Skin epidermis (tissue), 12 donors: ENCODE data around the gene DDX39B.

ENCODE experiments used
- H3K27ac ChIP-seq, 21 experiments: fragments of 200-600 bp; sonication (generic) in 11 of 21; one replicate each; pipeline ENCODE4 v1.5.0; 2020; ENCODE audit warnings: mild to moderate bottlenecking in 3 of 21, inconsistent platforms in 2 of 21, moderate library complexity in 2 of 21
- H3K4me3 ChIP-seq, 7 experiments: fragments of 200-600 bp; sonication (generic) in 2 of 7; one replicate each; pipeline ENCODE4 v1.5.0; 2020; ENCODE audit warnings: inconsistent platforms in 2 of 7, mild to moderate bottlenecking in 2 of 7, moderate library complexity in 1 of 7

DDX39B gene

DNA sequence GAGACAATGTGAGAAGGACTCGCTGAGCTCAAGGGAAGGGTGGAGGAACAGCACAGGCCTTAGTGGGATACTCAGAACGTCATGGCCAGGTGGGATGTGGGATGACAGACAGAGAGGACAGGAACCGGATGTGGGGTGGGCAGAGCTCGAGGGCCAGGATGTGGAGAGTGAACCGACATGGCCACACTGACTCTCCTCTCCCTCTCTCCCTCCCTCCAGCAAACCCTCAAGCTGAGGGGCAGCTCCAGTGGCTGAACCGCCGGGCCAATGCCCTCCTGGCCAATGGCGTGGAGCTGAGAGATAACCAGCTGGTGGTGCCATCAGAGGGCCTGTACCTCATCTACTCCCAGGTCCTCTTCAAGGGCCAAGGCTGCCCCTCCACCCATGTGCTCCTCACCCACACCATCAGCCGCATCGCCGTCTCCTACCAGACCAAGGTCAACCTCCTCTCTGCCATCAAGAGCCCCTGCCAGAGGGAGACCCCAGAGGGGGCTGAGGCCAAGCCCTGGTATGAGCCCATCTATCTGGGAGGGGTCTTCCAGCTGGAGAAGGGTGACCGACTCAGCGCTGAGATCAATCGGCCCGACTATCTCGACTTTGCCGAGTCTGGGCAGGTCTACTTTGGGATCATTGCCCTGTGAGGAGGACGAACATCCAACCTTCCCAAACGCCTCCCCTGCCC, 35.2 kb upstream of the DDX39B start:
- Histone ChIP-seq H3K27ac (peak overlapping the region in 9 of 21 experiments; percentile 37 to 98 (median 64)), H3K4me3 (peak overlapping the region; percentile 31 to 58 (median 40))

DNA sequence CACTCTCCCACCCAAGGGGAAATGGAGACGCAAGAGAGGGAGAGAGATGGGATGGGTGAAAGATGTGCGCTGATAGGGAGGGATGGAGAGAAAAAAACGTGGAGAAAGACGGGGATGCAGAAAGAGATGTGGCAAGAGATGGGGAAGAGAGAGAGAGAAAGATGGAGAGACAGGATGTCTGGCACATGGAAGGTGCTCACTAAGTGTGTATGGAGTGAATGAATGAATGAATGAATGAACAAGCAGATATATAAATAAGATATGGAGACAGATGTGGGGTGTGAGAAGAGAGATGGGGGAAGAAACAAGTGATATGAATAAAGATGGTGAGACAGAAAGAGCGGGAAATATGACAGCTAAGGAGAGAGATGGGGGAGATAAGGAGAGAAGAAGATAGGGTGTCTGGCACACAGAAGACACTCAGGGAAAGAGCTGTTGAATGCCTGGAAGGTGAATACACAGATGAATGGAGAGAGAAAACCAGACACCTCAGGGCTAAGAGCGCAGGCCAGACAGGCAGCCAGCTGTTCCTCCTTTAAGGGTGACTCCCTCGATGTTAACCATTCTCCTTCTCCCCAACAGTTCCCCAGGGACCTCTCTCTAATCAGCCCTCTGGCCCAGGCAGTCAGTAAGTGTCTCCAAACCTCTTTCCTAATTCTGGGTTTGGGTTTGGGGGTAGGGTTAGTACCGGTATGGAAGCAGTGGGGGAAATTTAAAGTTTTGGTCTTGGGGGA, 34.3 kb upstream of the DDX39B start:
- peak overlapping the region in 18 of 21 experiments; percentile 34 to 98 (median 72) for H3K27ac ChIP-seq
- peak overlapping the region; percentile 31 to 58 (median 40) for H3K4me3 ChIP-seq

DNA sequence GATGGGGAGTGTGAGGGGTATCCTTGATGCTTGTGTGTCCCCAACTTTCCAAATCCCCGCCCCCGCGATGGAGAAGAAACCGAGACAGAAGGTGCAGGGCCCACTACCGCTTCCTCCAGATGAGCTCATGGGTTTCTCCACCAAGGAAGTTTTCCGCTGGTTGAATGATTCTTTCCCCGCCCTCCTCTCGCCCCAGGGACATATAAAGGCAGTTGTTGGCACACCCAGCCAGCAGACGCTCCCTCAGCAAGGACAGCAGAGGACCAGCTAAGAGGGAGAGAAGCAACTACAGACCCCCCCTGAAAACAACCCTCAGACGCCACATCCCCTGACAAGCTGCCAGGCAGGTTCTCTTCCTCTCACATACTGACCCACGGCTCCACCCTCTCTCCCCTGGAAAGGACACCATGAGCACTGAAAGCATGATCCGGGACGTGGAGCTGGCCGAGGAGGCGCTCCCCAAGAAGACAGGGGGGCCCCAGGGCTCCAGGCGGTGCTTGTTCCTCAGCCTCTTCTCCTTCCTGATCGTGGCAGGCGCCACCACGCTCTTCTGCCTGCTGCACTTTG, 33.6 kb upstream of the DDX39B start, which contains the start of gene TNF:
TNF (plus strand) TSS at position 231 of the 567 bp plus-strand sequence; CDS start at position 408, 177 bp downstream.
- Histone ChIP-seq H3K4me3 (peak within 1 kb of the TSS; percentile 31 to 58 (median 40)), H3K27ac (peak within 1 kb of the TSS in 19 of 21 experiments; percentile 34 to 98 (median 72))

DNA sequence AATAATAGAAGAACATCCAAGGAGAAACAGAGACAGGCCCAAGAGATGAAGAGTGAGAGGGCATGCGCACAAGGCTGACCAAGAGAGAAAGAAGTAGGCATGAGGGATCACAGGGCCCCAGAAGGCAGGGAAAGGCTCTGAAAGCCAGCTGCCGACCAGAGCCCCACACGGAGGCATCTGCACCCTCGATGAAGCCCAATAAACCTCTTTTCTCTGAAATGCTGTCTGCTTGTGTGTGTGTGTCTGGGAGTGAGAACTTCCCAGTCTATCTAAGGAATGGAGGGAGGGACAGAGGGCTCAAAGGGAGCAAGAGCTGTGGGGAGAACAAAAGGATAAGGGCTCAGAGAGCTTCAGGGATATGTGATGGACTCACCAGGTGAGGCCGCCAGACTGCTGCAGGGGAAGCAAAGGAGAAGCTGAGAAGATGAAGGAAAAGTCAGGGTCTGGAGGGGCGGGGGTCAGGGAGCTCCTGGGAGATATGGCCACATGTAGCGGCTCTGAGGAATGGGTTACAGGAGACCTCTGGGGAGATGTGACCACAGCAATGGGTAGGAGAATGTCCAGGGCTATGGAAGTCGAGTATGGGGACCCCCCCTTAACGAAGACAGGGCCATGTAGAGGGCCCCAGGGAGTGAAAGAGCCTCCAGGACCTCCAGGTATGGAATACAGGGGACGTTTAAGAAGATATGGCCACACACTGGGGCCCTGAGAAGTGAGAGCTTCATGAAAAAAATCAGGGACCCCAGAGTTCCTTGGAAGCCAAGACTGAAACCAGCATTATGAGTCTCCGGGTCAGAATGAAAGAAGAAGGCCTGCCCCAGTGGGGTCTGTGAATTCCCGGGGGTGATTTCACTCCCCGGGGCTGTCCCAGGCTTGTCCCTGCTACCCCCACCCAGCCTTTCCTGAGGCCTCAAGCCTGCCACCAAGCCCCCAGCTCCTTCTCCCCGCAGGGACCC, 32.6 kb upstream of the DDX39B start:
- H3K27ac ChIP-seq = peak overlapping the region in 16 of 21 experiments; percentile 17 to 98 (median 72)

DNA sequence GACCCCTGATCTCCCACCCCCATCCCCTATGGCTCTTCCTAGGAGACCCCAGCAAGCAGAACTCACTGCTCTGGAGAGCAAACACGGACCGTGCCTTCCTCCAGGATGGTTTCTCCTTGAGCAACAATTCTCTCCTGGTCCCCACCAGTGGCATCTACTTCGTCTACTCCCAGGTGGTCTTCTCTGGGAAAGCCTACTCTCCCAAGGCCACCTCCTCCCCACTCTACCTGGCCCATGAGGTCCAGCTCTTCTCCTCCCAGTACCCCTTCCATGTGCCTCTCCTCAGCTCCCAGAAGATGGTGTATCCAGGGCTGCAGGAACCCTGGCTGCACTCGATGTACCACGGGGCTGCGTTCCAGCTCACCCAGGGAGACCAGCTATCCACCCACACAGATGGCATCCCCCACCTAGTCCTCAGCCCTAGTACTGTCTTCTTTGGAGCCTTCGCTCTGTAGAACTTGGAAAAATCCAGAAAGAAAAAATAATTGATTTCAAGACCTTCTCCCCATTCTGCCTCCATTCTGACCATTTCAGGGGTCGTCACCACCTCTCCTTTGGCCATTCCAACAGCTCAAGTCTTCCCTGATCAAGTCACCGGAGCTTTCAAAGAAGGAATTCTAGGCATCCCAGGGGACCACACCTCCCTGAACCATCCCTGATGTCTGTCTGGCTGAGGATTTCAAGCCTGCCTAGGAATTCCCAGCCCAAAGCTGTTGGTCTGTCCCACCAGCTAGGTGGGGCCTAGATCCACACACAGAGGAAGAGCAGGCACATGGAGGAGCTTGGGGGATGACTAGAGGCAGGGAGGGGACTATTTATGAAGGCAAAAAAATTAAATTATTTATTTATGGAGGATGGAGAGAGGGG, 31.7 kb upstream of the DDX39B start:
- Histone ChIP-seq H3K27ac (peak overlapping the region in 8 of 21 experiments; percentile 46 to 98 (median 83)), H3K4me3 (no peak overlapping the region)

More for the DNA sequence above, 32.6 kb upstream of the DDX39B start:
- H3K4me3 ChIP-seq = no peak overlapping the region

DNA sequence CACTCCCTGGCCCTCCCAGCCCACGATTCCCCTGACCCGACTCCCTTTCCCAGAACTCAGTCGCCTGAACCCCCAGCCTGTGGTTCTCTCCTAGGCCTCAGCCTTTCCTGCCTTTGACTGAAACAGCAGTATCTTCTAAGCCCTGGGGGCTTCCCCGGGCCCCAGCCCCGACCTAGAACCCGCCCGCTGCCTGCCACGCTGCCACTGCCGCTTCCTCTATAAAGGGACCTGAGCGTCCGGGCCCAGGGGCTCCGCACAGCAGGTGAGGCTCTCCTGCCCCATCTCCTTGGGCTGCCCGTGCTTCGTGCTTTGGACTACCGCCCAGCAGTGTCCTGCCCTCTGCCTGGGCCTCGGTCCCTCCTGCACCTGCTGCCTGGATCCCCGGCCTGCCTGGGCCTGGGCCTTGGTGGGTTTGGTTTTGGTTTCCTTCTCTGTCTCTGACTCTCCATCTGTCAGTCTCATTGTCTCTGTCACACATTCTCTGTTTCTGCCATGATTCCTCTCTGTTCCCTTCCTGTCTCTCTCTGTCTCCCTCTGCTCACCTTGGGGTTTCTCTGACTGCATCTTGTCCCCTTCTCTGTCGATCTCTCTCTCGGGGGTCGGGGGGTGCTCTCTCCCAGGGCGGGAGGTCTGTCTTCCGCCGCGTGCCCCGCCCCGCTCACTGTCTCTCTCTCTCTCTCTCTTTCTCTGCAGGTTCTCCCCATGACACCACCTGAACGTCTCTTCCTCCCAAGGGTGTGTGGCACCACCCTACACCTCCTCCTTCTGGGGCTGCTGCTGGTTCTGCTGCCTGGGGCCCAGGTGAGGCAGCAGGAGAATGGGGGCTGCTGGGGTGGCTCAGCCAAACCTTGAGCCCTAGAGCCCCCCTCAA, 30.5 kb upstream of the DDX39B start, which contains the start of gene LTA:
LTA (plus strand) TSS at position 249 of the 871 bp plus-strand sequence; CDS start at position 703, 454 bp downstream.
- Histone ChIP-seq H3K27ac (peak within 1 kb of the TSS in 15 of 21 experiments; percentile 9 to 98 (median 61)), H3K4me3 (peak within 1 kb of the TSS in 6 of 7 experiments; percentile 10 to 33 (median 15))

DNA sequence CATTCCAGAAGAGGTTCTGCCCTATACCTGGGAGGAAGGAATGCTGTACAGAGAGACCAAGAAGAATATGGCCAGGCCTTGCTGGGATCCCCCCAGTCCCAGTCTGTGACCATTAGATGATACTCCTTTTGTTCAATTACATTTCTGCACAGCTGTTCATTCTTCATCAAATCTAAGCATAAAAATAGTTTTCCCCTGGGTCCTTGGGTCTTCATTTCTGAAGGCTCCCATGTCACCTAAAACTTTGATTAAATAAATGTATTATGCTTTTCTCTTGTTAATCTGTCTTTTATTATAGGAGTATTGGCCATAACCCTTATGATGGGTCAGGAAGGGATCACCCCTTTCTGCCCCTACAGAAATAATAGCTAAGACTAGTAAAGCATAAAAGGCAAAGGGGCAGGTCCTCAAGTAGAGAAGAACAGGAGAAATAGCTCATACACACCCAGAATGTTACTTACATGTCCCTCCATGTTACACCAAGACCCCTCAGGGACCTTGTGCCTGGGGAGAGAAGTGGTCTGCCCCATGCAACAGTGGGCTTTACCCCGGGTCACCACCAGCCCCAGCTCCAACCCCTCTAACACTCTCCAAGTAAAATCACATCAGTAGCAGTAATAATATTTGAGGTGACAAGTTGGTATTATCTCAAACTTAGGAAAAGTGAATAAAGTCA, 28.2 kb upstream of the DDX39B start:
- H3K4me3 ChIP-seq = no peak overlapping the region
- H3K27ac ChIP-seq = peak overlapping the region in 1 of 21 experiments; percentile 78

DNA sequence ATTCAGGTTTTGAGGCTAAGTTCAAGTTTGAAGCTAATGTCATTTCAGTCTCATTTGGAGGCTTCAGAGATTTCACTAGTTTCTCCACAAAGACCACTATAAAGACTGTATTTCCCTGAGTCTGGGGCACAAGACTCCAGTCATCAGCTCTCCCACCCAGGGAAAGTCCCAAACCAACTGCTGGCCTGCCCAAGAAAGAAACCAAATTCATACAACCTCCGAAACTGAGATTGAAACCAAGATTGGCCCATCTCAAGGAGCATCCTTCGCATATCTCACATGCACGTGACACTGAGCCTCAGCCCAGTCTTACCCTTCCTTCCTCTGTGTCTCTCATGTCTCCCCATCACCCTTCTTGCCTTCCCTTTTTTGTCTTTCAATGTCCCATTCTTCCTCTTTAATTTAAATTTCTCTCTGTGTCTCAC, 26.7 kb upstream of the DDX39B start:
- peak overlapping the region in 6 of 21 experiments; percentile 0 to 78 (median 20) for H3K27ac ChIP-seq
- H3K4me3 ChIP-seq = no peak overlapping the region

DNA sequence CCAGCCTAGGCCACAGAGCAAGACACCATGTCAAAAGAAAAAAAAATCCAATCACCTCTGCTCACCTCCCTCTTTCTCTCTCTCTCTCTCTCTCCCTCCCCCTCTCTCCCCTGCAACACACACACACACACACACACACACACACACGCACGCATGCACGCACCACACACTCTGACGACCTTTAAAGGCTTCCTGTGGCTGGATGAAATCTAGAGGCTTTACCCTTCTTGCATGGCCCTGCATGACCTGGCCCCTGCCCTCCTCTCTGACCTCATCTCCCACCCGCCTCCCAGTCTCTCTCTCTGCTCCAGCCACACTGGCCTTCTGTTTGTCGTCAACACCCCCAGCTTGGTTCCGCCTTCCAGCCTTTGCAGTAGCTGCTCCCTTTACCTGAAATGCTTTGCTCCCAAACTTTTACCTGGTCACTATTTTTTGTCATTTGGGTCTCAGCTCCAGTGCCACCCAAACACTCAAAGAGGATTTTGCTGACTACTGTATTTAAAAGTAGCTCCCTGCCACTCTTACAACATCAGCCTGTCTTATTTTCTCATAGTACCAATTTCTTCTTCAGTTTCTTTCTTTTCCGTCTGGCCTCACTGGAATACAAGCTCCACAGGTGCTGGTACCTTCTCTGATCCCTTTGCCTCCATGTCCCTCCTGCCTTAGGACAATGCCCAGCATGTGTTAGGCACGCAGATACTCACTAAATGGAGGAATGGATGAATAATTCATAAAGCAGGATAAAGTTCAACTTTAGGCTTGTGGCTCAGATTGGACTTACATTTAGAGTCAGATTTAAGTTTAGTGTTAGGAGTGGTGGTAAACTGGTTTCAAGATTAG, 25.9 kb upstream of the DDX39B start:
- H3K4me3 ChIP-seq = no peak overlapping the region
- peak overlapping the region in 5 of 21 experiments; percentile 0 to 78 (median 2) for H3K27ac ChIP-seq

DNA sequence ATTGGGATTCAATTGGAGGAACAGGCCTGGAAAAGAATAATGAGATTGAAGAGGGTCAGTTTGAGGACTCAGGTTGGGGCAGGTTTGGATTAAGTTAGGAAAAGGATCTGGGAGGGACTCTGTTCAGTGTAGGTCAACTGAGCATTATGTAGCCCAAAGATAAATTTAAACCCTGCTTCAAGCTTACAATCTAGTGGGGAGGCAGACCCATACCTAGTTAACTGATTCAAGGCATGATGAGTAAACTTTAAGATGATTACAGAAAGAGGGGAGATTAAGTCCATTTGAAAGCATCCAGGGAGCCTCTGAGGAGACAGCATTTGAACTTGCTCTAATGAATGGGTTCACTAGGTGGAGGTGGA, 18.9 kb upstream of the DDX39B start:
- H3K27ac ChIP-seq = peak overlapping the region in 17 of 21 experiments; percentile 50 to 89 (median 75)
- H3K4me3 ChIP-seq = no peak overlapping the region

DNA sequence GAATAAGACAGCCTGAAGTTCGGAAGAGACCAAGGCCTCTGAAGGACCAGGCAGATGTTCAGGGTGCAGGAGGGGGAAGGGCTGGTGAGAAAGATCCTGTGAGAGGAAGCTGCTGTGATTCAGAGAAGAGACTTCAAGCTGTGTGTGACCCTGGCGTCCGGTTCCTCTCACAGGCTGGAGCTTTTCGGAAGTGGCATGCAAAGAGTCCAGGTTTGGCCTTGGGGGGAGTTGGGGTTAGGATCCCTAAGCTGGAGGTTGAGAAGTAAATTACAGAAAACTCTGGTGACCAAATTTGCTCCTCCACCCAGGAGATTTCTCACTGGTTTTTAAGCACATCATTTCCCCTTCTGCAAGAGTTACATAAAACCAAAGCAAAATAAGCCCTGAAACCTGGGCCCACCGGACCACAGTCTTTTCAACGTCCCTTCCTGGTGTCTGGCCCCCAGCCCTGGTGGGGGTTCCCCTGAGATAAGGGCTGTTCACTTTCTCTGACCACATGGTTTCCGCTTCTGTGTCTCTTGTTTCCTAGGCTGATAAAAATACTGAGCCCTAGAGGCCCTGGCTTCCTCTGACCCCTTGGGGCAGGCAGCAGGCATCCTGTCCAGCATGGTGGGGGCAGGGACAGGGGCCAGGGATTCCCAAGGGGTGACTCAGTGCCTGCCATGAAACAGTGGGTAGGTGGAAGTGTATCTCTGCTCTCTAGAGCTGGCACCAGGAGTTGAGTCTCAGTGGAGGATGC, 18.3 kb upstream of the DDX39B start:
- peak overlapping the region in 17 of 21 experiments; percentile 51 to 89 (median 75) for H3K27ac ChIP-seq
- peak overlapping the region in 1 of 7 experiments; percentile 15 for H3K4me3 ChIP-seq

DNA sequence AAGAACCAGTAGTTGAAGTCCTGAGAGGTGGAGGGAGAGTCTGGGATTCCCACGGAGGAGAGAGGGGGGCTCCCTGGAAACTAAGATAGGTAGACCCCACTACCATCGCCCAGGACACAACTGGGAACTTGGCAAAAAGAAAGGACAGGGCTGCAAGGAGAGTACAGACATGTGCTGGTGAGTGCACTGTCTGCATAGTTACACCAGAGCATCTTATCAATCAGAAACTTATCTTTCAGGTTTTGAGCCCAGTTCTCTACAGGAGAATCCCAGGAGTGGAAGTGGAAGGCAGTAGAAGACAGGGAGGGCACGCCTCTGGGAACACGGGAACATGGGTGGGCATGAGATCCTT, 17.8 kb upstream of the DDX39B start:
- Histone ChIP-seq H3K27ac (peak overlapping the region in 17 of 21 experiments; percentile 51 to 89 (median 75)), H3K4me3 (peak overlapping the region in 1 of 7 experiments; percentile 15)

DNA sequence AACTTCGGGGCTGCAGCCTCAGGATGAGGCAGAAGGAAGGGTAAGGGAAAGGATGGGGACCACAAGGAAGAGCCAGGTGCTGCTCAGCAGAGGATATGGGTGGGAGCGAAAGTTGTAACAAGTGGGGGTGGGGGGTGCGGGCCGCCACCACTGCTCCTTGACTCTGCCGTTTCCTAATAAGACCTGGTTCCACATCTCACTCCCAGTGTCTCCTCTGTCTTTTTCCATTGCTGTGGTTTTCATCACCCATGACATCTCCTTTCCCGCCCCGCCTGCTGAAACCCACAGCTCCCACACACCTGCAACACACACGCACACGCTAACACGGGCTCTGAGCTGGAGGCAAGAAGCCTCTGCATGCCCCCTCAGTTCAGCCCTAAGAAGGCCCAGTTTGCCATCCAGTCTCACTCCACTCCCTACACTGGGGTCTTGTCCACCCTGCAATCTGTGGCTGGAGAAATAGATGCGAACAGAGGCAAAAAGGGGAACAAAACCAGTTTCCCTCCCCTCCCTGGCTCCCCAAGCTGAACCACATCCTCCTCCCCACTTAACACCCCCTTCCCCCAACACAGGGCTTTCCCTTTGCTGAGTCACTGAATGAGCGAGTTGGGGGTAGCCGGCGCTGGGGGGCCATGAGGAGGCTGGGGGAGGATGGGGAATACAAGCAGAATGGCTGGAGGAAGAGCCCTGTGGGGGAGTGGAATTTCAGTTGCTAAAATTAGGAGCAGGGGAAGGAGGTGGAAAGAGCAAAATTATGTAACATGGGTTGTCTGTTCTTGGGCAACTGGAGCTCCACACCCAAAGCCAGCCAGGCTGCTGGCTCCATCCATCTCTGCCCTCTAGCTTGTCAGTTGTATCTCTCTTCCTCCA, 17.1 kb upstream of the DDX39B start:
- Histone ChIP-seq H3K27ac (peak overlapping the region in 19 of 21 experiments; percentile 46 to 89 (median 71)), H3K4me3 (peak overlapping the region in 1 of 7 experiments; percentile 12)

DNA sequence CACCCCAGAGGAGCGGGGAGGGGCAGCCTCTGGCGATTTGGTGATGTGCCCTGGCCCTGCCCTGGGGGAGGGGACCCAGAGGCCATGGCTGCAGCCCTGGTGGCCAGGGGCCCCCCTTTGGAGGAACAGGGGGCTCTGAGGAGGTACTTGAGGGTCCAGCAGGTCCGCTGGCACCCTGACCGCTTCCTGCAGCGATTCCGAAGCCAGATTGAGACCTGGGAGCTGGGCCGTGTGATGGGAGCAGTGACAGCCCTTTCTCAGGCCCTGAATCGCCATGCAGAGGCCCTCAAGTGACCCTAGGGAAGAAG, 16.5 kb upstream of the DDX39B start:
- Histone ChIP-seq H3K27ac (peak overlapping the region in 19 of 21 experiments; percentile 2 to 89 (median 71)), H3K4me3 (peak overlapping the region in 1 of 7 experiments; percentile 12)
